Mesothelial cell of epicardium (in vitro differentiated cells): ENCODE results near the gene FGG. TPM values are rescaled to one million over a fixed set of nuclear protein-coding genes. Genes with fewer than 3 reads are reported as not detected.

Experiments
- DNase-seq, 2 experiments: peaks; one replicate each; pipeline ENCODE4 v3.0.0; 2021; ENCODE audit warnings: low spot score in 2 of 2; ENCODE audit not compliant: unreplicated experiment in 2 of 2
- H3K27ac Mint-ChIP-seq: 2 replicates; pipeline ENCODE4 v1.8.0; 2021; ENCODE audit warnings: mixed read lengths
- H3K27me3 Mint-ChIP-seq: 2 replicates; pipeline ENCODE4 v1.8.0; 2021; ENCODE audit warnings: low read depth, mixed read lengths
- H3K36me3 Mint-ChIP-seq: 2 replicates; pipeline ENCODE4 v1.8.0; 2021; ENCODE audit warnings: mixed read lengths
- H3K4me1 Mint-ChIP-seq: 2 replicates; pipeline ENCODE4 v1.8.0; 2021; ENCODE audit warnings: mixed read lengths
- H3K4me3 Mint-ChIP-seq: 2 replicates; pipeline ENCODE4 v1.8.0; 2021; ENCODE audit warnings: mild to moderate bottlenecking, moderate library complexity, mixed read lengths
- H3K9me3 Mint-ChIP-seq: 2 replicates; pipeline ENCODE4 v1.8.0; 2021; ENCODE audit warnings: mixed read lengths
- CTCF ChIP-seq: fragments of 200-600 bp; sonication (generic); IDR thresholded peaks from one replicate; pipeline ENCODE4 v1.5.0; 2021; ENCODE audit warnings: antibody characterized with exemption; ENCODE audit not compliant: unreplicated experiment
- total RNA-seq: library from RNA; stranded (reverse); gene quantifications from 3 replicates; pipeline ENCODE4 v1.2.1, GENCODE V29; 2021

FGG gene
- total RNA-seq, 1 donor from 2014 or later = 1.0 TPM

- no peak for DNase-seq
- Mint-ChIP-seq H3K36me3 (no peaks in the 10 kb centered on the region), H3K27ac (no peak overlapping the region), H3K27me3 (peaks cover 50% of the 10 kb centered on the region), H3K4me1 (peaks cover 6% of the 10 kb centered on the region), H3K9me3 (peaks cover 3% of the 10 kb centered on the region), H3K4me3 (no peak overlapping the region)
- TF ChIP-seq CTCF = no peak
These were observed 26.0 kb downstream of the FGG start for GRCh38 chr4:154586296-154587033.

GRCh38 chr4:154585369-154586018 lies 27.0 kb downstream of the FGG start:
- no peak for DNase-seq
- H3K27me3 Mint-ChIP-seq = peaks cover 48% of the 10 kb centered on the region
- H3K9me3 Mint-ChIP-seq = peaks cover 3% of the 10 kb centered on the region
- peaks cover 6% of the 10 kb centered on the region for H3K4me1 Mint-ChIP-seq
- TF ChIP-seq CTCF = no peak
- H3K36me3 Mint-ChIP-seq = no peaks in the 10 kb centered on the region
- no peak overlapping the region for H3K4me3 Mint-ChIP-seq
- H3K27ac Mint-ChIP-seq = no peak overlapping the region

- no peak overlapping the region for H3K27ac Mint-ChIP-seq
- TF ChIP-seq CTCF = no peak
These were observed 28.2 kb downstream of the FGG start for GRCh38 chr4:154584259-154584658.

GRCh38 chr4:154583677-154584076 lies 28.8 kb downstream of the FGG start:
- no peaks in the 10 kb centered on the region for H3K36me3 Mint-ChIP-seq

More at GRCh38 chr4:154584259-154584658, 28.2 kb downstream of the FGG start:
- Mint-ChIP-seq H3K4me1 (peaks cover under 1% of the 10 kb centered on the region), H3K36me3 (no peaks in the 10 kb centered on the region), H3K27me3 (peaks cover 38% of the 10 kb centered on the region), H3K9me3 (peaks cover 3% of the 10 kb centered on the region), H3K4me3 (no peak overlapping the region)
- no peak for DNase-seq

GRCh38 chr4:154583230-154583629 lies 29.2 kb downstream of the FGG start:
- no peak overlapping the region for H3K27ac Mint-ChIP-seq
- H3K9me3 Mint-ChIP-seq = peaks cover 3% of the 10 kb centered on the region
- no peak overlapping the region for H3K4me3 Mint-ChIP-seq
- H3K27me3 Mint-ChIP-seq = peaks cover 39% of the 10 kb centered on the region
- H3K36me3 Mint-ChIP-seq = no peaks in the 10 kb centered on the region
- TF ChIP-seq CTCF = no peak
- DNase-seq = no peak
- H3K4me1 Mint-ChIP-seq = no peaks in the 10 kb centered on the region

More at GRCh38 chr4:154583677-154584076, 28.8 kb downstream of the FGG start:
- H3K27ac Mint-ChIP-seq = no peak overlapping the region
- no peaks in the 10 kb centered on the region for H3K4me1 Mint-ChIP-seq
- DNase-seq = no peak
- peaks cover 41% of the 10 kb centered on the region for H3K27me3 Mint-ChIP-seq
- H3K4me3 Mint-ChIP-seq = no peak overlapping the region
- peaks cover 3% of the 10 kb centered on the region for H3K9me3 Mint-ChIP-seq
- no peak for TF ChIP-seq CTCF
